ENCODE measurements around the gene FAM217A. TPM values are rescaled to one million over a fixed set of nuclear protein-coding genes. Genes with fewer than 3 reads are reported as not detected.

FAM217A gene
- polyA plus RNA-seq, 1 donor (not counting 4 experiments of a cell fraction or from before 2014, with no cell fraction given), result not detected

DNA sequence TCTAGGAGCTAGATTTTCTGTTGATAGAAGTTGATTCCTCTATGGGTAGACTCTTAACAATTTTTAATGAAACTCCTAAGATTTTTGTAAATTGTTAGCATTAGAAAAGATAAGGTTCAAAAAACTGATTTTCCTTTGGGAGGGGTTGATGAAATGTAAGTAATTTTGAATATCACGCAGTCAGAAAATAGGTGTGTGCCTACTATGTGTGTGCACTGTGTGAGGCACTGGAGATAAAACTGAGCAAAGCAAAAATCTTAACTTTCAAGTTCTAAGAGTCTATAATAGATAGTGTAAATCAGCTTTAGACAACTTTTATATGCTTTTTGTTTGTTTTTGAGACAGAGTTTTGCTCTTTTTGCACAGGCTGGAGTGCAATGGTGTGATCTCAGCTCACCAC lies 53.3 kb downstream of the FAM217A start:
- H3K4me2 ChIP-seq (ENCODE audit: control insufficient read depth, extremely low read depth, insufficient read depth, low read depth, low read length), result no peak overlapping the region
- no peak overlapping the region for H3K27ac ChIP-seq (ENCODE audit: control insufficient read depth, insufficient read depth, low read length)
- H3K9ac ChIP-seq (ENCODE audit: control insufficient read depth, extremely low read depth, insufficient read depth, low read length), result no peak overlapping the region
- no peak for FAIRE-seq
- dilution Hi-C loops (cut with MboI; ENCODE audit: extremely low pct_ligation_motif_present, low sequenced_read_pairs), result no loop called here
- no peak overlapping the region for H3K4me3 ChIP-seq (ENCODE audit: control insufficient read depth in 2 of 3, extremely low read depth in 1 of 3, insufficient read depth in 2 of 3, low read depth in 1 of 3, low read length in 3 of 3)
- peaks cover 4 to 5% of the 10 kb centered on the region in 2 experiments for H3K36me3 ChIP-seq (ENCODE audit: control insufficient read depth in 2 of 2, extremely low read depth in 1 of 2, insufficient read depth in 2 of 2, low read length in 2 of 2)
- H3K9me1 ChIP-seq (ENCODE audit: control insufficient read depth, extremely low read depth, insufficient read depth, low read length), result peaks cover 2% of the 10 kb centered on the region
- no peak for DNase-seq (ENCODE audit: low read depth, low spot score)
- H3K4me1 ChIP-seq (ENCODE audit: control insufficient read depth, extremely low read depth, insufficient read depth, low read length), result peaks cover 6% of the 10 kb centered on the region
- no peaks in the 10 kb centered on the region for H3K27me3 ChIP-seq (ENCODE audit: control insufficient read depth, extremely low read depth, insufficient read depth, low read length)
- TF ChIP-seq EZH2 (IDR thresholded peaks at IDR 0.05; ENCODE audit: low read length) (no peak), CTCF (optimal IDR thresholded peaks at IDR 0.05 in 1 of 3, IDR thresholded peaks at IDR 0.05 in 1 of 3, conservative IDR thresholded peaks at IDR 0.05 in 1 of 3; ENCODE audit: extremely low read depth in 1 of 3, insufficient read depth in 2 of 3, low read length in 3 of 3) (no peak)
- H2AFZ ChIP-seq (ENCODE audit: control insufficient read depth, low read length), result no peak overlapping the region
- peaks cover 6% of the 10 kb centered on the region for H4K20me1 ChIP-seq (ENCODE audit: control insufficient read depth, extremely low read depth, insufficient read depth, low read length)
- H3K9me3 ChIP-seq (ENCODE audit: control insufficient read depth, low read depth, low read length), result no peaks in the 10 kb centered on the region
- H3K79me2 ChIP-seq (ENCODE audit: control insufficient read depth, insufficient read depth, low read length), result peaks cover 94% of the 10 kb centered on the region

- H3K79me2 ChIP-seq (ENCODE audit: control insufficient read depth, insufficient read depth, low read length), result peaks cover 70% of the 10 kb centered on the region
- FAIRE-seq, result no peak
- TF ChIP-seq CTCF (optimal IDR thresholded peaks at IDR 0.05 in 1 of 3, IDR thresholded peaks at IDR 0.05 in 1 of 3, conservative IDR thresholded peaks at IDR 0.05 in 1 of 3; ENCODE audit: extremely low read depth in 1 of 3, insufficient read depth in 2 of 3, low read length in 3 of 3) (no peak), EZH2 (IDR thresholded peaks at IDR 0.05; ENCODE audit: low read length) (no peak)
- H3K4me2 ChIP-seq (ENCODE audit: control insufficient read depth, extremely low read depth, insufficient read depth, low read depth, low read length), result peak overlapping the region; percentile 90
- DNase-seq (ENCODE audit: low read depth, low spot score), result no peak
- dilution Hi-C loops (cut with MboI; ENCODE audit: extremely low pct_ligation_motif_present, low sequenced_read_pairs), result no loop called here
- peaks cover 3 to 5% of the 10 kb centered on the region in 2 experiments for H3K36me3 ChIP-seq (ENCODE audit: control insufficient read depth in 2 of 2, extremely low read depth in 1 of 2, insufficient read depth in 2 of 2, low read length in 2 of 2)
- peaks cover 5% of the 10 kb centered on the region for H4K20me1 ChIP-seq (ENCODE audit: control insufficient read depth, extremely low read depth, insufficient read depth, low read length)
- H2AFZ ChIP-seq (ENCODE audit: control insufficient read depth, low read length), result no peak overlapping the region
- peaks cover 2% of the 10 kb centered on the region for H3K9me1 ChIP-seq (ENCODE audit: control insufficient read depth, extremely low read depth, insufficient read depth, low read length)
- H3K27ac ChIP-seq (ENCODE audit: control insufficient read depth, insufficient read depth, low read length), result peak overlapping the region; percentile 89
- peak overlapping the region in 2 of 3 experiments; percentile 74 to 85 for H3K4me3 ChIP-seq (ENCODE audit: control insufficient read depth in 2 of 3, extremely low read depth in 1 of 3, insufficient read depth in 2 of 3, low read depth in 1 of 3, low read length in 3 of 3)
- peak overlapping the region; percentile 94 for H3K9ac ChIP-seq (ENCODE audit: control insufficient read depth, extremely low read depth, insufficient read depth, low read length)
- peaks cover 15% of the 10 kb centered on the region for H3K4me1 ChIP-seq (ENCODE audit: control insufficient read depth, extremely low read depth, insufficient read depth, low read length)
- no peaks in the 10 kb centered on the region for H3K27me3 ChIP-seq (ENCODE audit: control insufficient read depth, extremely low read depth, insufficient read depth, low read length)
- H3K9me3 ChIP-seq (ENCODE audit: control insufficient read depth, low read depth, low read length), result no peaks in the 10 kb centered on the region
Measured at GRCh38 chr6:4023240-4023639, 55.7 kb downstream of the FAM217A start.

Data from keratinocyte (primary cell).